PC-3 (cell line): ENCODE measurements around the gene PCDH9.

Experiments used
- EZH2 ChIP-seq: fragments of 300-600 bp; sonication (generic); IDR thresholded peaks from one replicate; pipeline ENCODE4 v1.6.1; 2017; ENCODE audit warnings: antibody characterized with exemption, mild to moderate bottlenecking, low read length; ENCODE audit not compliant: unreplicated experiment
- TF ChIP-seq, protein P1 (sequence below): fragments of 300-600 bp; sonication (generic); conservative IDR thresholded peaks from 2 replicates; pipeline ENCODE4 v1.5.1; 2017; ENCODE audit warnings: antibody characterized with exemption, low read depth, mild to moderate bottlenecking, low read length

DNA sequence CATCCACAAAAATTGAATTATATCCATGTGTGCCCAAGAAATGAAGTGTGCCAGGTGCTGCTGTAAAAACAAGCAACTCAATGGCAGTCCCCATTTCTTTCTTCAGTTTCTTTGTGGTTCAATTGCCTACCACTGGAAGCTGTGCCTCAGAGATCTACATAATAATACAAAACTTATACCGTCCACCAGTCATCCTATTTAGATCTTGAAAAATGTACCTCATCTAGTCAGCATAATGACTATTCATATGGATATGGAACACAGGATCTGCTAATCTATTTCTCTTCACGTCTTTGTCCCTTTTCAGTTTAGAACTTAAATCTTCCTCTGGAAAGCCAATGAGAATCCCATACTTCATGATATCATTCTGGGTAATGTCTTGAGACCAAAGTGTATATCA is 648.5 kb downstream of the PCDH9 start:
- TF ChIP-seq, protein P1, sequence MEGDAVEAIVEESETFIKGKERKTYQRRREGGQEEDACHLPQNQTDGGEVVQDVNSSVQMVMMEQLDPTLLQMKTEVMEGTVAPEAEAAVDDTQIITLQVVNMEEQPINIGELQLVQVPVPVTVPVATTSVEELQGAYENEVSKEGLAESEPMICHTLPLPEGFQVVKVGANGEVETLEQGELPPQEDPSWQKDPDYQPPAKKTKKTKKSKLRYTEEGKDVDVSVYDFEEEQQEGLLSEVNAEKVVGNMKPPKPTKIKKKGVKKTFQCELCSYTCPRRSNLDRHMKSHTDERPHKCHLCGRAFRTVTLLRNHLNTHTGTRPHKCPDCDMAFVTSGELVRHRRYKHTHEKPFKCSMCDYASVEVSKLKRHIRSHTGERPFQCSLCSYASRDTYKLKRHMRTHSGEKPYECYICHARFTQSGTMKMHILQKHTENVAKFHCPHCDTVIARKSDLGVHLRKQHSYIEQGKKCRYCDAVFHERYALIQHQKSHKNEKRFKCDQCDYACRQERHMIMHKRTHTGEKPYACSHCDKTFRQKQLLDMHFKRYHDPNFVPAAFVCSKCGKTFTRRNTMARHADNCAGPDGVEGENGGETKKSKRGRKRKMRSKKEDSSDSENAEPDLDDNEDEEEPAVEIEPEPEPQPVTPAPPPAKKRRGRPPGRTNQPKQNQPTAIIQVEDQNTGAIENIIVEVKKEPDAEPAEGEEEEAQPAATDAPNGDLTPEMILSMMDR: no peak
- no peak for TF ChIP-seq EZH2
